GM23338 (cell line): ENCODE data around the gene NTRK3. TPM values are rescaled to one million over a fixed set of nuclear protein-coding genes. Genes with fewer than 3 reads are reported as not detected.

Experiments
- ATAC-seq: fragments of 200-7000 bp; cut with Tn5 transposase; 3 replicates; pipeline ENCODE4 v1.9.1; 2020
- DNase-seq: peaks from one replicate; pipeline ENCODE4 v3.0.0-alpha.2; 2015; ENCODE audit warnings: low spot score
- H2AFZ ChIP-seq: fragments of 200-600 bp; sonication (generic); 2 replicates; pipeline ENCODE4 v1.8.0; 2016; ENCODE audit warnings: antibody characterized with exemption, mild to moderate bottlenecking, moderate library complexity
- H3F3A ChIP-seq: fragments of 200-600 bp; sonication (generic); replicated peaks from 2 replicates; pipeline ENCODE4 v1.8.0; 2017; ENCODE audit warnings: antibody characterized with exemption, mixed run types, low read depth
- H3K27ac ChIP-seq: fragments of 200-600 bp; sonication (generic); 2 replicates; pipeline ENCODE4 v1.6.1; 2016; ENCODE audit warnings: low read depth
- H3K27me3 ChIP-seq: fragments of 200-600 bp; sonication (generic); 2 replicates; pipeline ENCODE4 v1.8.0; 2016; ENCODE audit warnings: mild to moderate bottlenecking, mixed run types, moderate library complexity; ENCODE audit not compliant: insufficient read depth
- H3K36me3 ChIP-seq: fragments of 200-600 bp; sonication (generic); 2 replicates; pipeline ENCODE4 v1.8.0; 2016; ENCODE audit warnings: mild to moderate bottlenecking; ENCODE audit not compliant: insufficient read depth
- H3K4me1 ChIP-seq: fragments of 200-600 bp; sonication (generic); 2 replicates; pipeline ENCODE4 v1.8.0; 2016; ENCODE audit warnings: mild to moderate bottlenecking, moderate library complexity; ENCODE audit not compliant: insufficient read depth
- H3K4me2 ChIP-seq: fragments of 200-600 bp; sonication (generic); 2 replicates; pipeline ENCODE4 v1.7.1; 2017; ENCODE audit warnings: mixed run types
- H3K4me3 ChIP-seq: fragments of 200-600 bp; sonication (generic); 2 replicates; pipeline ENCODE4 v1.6.1; 2016; ENCODE audit warnings: mixed run types
- H3K79me2 ChIP-seq: fragments of 200-600 bp; sonication (generic); replicated peaks from 2 replicates; pipeline ENCODE4 v1.8.0; 2017; ENCODE audit warnings: mild to moderate bottlenecking; ENCODE audit not compliant: insufficient read depth
- H3K9me2 ChIP-seq: fragments of 200-600 bp; sonication (generic); 2 replicates; pipeline ENCODE4 v1.8.0; 2017; ENCODE audit not compliant: insufficient read depth
- H4K20me1 ChIP-seq: fragments of 200-600 bp; sonication (generic); replicated peaks from 2 replicates; pipeline ENCODE4 v1.8.0; 2017; ENCODE audit warnings: mild to moderate bottlenecking; ENCODE audit not compliant: insufficient read depth
- H3K27ac Mint-ChIP-seq: 2 replicates; pipeline ENCODE4 v1.8.0; 2020; ENCODE audit warnings: inconsistent platforms, mild to moderate bottlenecking, moderate library complexity, mixed read lengths
- H3K27me3 Mint-ChIP-seq: 3 replicates; pipeline ENCODE4 v1.8.0; 2022; ENCODE audit warnings: low read depth, mild to moderate bottlenecking, moderate library complexity, mixed read lengths, inconsistent platforms; ENCODE audit not compliant: insufficient read depth, poor library complexity
- H3K36me3 Mint-ChIP-seq: 3 replicates; pipeline ENCODE4 v1.8.0; 2021; ENCODE audit warnings: low read depth, mild to moderate bottlenecking, inconsistent platforms, moderate library complexity, mixed read lengths
- H3K4me1 Mint-ChIP-seq: 3 replicates; pipeline ENCODE4 v1.8.0; 2020; ENCODE audit warnings: mild to moderate bottlenecking, inconsistent platforms, mixed read lengths
- H3K4me3 Mint-ChIP-seq: 3 replicates; pipeline ENCODE4 v1.8.0; 2021; ENCODE audit warnings: moderate library complexity, mild to moderate bottlenecking, inconsistent platforms, mixed read lengths
- H3K9me3 Mint-ChIP-seq: 3 replicates; pipeline ENCODE4 v1.8.0; 2020; ENCODE audit warnings: moderate library complexity, mild to moderate bottlenecking, inconsistent platforms, mixed read lengths
- CREB1 ChIP-seq: fragments of 250-450 bp; sonication (Bioruptor Pico); IDR thresholded peaks from 2 replicates; pipeline ENCODE4 v1.5.0; 2020; ENCODE audit warnings: low read depth, mild to moderate bottlenecking, moderate library complexity
- EZH2 ChIP-seq: fragments of 200-600 bp; sonication (generic); IDR thresholded peaks from one replicate; pipeline ENCODE4 v1.8.0; 2017; ENCODE audit warnings: antibody characterized with exemption, mild to moderate bottlenecking, low read depth; ENCODE audit not compliant: unreplicated experiment
- EZH2phosphoT487 ChIP-seq: fragments of 200-600 bp; sonication (generic); IDR thresholded peaks from one replicate; pipeline ENCODE4 v1.8.1; 2018; ENCODE audit warnings: antibody characterized with exemption; ENCODE audit not compliant: unreplicated experiment
- NANOG ChIP-seq: IDR thresholded peaks from 2 replicates; pipeline ENCODE4 v1.6.1; 2016; ENCODE audit warnings: antibody characterized with exemption, borderline replicate concordance
- STAT1 ChIP-seq: IDR thresholded peaks from one replicate; pipeline ENCODE4 v1.6.1; 2016; ENCODE audit warnings: antibody characterized with exemption; ENCODE audit not compliant: unreplicated experiment
- ZNF114 ChIP-seq: fragments of 250-450 bp; sonication (Bioruptor Pico); IDR thresholded peaks from 2 replicates; pipeline ENCODE4 v1.5.0; 2020; ENCODE audit warnings: mild to moderate bottlenecking, moderate library complexity
- ZNF462 ChIP-seq: fragments of 250-450 bp; sonication (Bioruptor Pico); IDR thresholded peaks from 2 replicates; pipeline ENCODE4 v1.5.0; 2020; ENCODE audit warnings: mild to moderate bottlenecking, moderate library complexity
- polyA plus RNA-seq: library from polyadenylated mRNA; unstranded; fragments of >200 nt; fragmentation: Nextera tagmentation; extraction: Ambion mirVana; gene quantifications from 2 replicates; pipeline ENCODE4 v1.2.1, GENCODE V29; 2016
- total RNA-seq: library from RNA; depleted of rRNA; stranded (reverse); fragments of >200 nt; shearing (Covaris generic); gene quantifications from 2 replicates; pipeline ENCODE4 v1.2.3, GENCODE V29; 2014
- TF ChIP-seq, protein P1 (sequence below): IDR thresholded peaks from one replicate; pipeline ENCODE4 v1.6.1; 2018; ENCODE audit warnings: antibody characterized with exemption; ENCODE audit not compliant: unreplicated experiment

The NTRK3 gene
- total and polyA plus RNA-seq, 2 experiments from 2014 or later = 3.1 to 5.3 TPM

GRCh38 chr15:87971076-87971475 lies 285.5 kb downstream of the NTRK3 start (continued):
- TF ChIP-seq, protein P1, sequence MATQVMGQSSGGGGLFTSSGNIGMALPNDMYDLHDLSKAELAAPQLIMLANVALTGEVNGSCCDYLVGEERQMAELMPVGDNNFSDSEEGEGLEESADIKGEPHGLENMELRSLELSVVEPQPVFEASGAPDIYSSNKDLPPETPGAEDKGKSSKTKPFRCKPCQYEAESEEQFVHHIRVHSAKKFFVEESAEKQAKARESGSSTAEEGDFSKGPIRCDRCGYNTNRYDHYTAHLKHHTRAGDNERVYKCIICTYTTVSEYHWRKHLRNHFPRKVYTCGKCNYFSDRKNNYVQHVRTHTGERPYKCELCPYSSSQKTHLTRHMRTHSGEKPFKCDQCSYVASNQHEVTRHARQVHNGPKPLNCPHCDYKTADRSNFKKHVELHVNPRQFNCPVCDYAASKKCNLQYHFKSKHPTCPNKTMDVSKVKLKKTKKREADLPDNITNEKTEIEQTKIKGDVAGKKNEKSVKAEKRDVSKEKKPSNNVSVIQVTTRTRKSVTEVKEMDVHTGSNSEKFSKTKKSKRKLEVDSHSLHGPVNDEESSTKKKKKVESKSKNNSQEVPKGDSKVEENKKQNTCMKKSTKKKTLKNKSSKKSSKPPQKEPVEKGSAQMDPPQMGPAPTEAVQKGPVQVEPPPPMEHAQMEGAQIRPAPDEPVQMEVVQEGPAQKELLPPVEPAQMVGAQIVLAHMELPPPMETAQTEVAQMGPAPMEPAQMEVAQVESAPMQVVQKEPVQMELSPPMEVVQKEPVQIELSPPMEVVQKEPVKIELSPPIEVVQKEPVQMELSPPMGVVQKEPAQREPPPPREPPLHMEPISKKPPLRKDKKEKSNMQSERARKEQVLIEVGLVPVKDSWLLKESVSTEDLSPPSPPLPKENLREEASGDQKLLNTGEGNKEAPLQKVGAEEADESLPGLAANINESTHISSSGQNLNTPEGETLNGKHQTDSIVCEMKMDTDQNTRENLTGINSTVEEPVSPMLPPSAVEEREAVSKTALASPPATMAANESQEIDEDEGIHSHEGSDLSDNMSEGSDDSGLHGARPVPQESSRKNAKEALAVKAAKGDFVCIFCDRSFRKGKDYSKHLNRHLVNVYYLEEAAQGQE = no peak
- no peak for TF ChIP-seq EZH2

DNA sequence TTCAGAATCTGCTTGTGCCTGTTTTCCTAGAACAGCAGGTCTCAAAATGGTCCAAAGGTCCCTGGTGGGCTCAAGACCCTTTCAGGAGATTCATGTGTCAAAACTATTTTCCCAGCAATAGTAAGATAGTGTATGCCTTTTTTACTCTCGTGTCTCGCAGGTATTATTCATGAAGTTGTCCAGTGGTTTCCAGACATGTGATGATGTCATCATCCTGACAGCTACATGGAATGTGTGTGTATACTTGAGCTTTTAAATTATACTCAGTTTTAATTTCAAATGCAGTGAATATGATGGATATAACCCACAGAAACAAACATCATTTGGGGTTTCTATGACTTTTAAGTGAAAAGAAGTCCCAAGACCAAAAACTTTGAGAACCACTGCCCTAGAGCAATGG lies 288.6 kb downstream of the NTRK3 start:
- Histone ChIP-seq H3K36me3 (no peaks in the 10 kb centered on the region), H3K4me1 (no peaks in the 10 kb centered on the region), H3K4me3 (no peak overlapping the region), H2AFZ (no peak overlapping the region), H4K20me1 (no peaks in the 10 kb centered on the region), H3F3A (no peaks in the 10 kb centered on the region), H3K79me2 (no peaks in the 10 kb centered on the region), H3K27ac (no peak overlapping the region), H3K9me2 (0 out of 2 replicates have a peak, but pooled peaks cover 9% of the 10 kb centered on the region), H3K27me3 (no peaks in the 10 kb centered on the region), H3K4me2 (no peak overlapping the region)
- no peaks in the 10 kb centered on the region for H3K36me3 Mint-ChIP-seq
- no peak overlapping the region for H3K4me3 Mint-ChIP-seq
- peaks cover 2% of the 10 kb centered on the region for H3K27me3 Mint-ChIP-seq
- H3K9me3 Mint-ChIP-seq = no peaks in the 10 kb centered on the region
- no peak overlapping the region for H3K27ac Mint-ChIP-seq
- TF ChIP-seq CREB1 = no peak
- H3K4me1 Mint-ChIP-seq = no peaks in the 10 kb centered on the region
- DNase-seq = no peak
- no peak for ATAC-seq

DNA sequence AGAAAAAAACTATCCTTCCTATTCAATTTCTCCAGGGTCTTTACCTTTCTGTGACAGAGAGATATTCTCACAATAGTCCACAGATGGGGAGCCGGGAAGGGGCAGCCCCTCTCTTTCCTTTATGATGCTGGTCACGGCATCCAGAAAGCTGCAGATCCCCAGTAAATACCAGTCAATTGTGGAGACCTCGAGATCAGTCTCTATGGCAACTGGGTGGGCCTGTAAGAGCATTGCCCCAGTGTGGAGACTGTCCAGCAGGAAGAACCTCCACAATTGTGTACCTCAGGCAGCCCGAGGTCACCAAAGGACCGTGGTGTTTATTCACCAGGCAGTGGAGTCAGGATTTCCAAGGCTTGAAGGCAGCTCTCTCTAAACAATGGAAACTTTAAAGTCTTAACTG lies 291.2 kb downstream of the NTRK3 start:
- H3K4me2 ChIP-seq = no peak overlapping the region
- no peaks in the 10 kb centered on the region for H4K20me1 ChIP-seq
- no peaks in the 10 kb centered on the region for H3K36me3 ChIP-seq
- no peaks in the 10 kb centered on the region for H3K36me3 Mint-ChIP-seq
- ATAC-seq (no peak), DNase-seq (no peak)
- no peak overlapping the region for H3K27ac Mint-ChIP-seq
- H3F3A ChIP-seq = no peaks in the 10 kb centered on the region
- peaks cover 3% of the 10 kb centered on the region for H3K27me3 Mint-ChIP-seq
- H3K4me1 Mint-ChIP-seq = no peaks in the 10 kb centered on the region
- TF ChIP-seq ZNF114 (no peak), STAT1 (no peak), ZNF462 (CRISPR knock-in tag) (no peak), NANOG (no peak), EZH2phosphoT487 (no peak)
- no peak overlapping the region for H3K4me3 ChIP-seq
- H3K79me2 ChIP-seq = no peaks in the 10 kb centered on the region
- no peaks in the 10 kb centered on the region for H3K27me3 ChIP-seq
- H3K9me2 ChIP-seq = no peaks in the 10 kb centered on the region
- no peak overlapping the region for H2AFZ ChIP-seq
- no peaks in the 10 kb centered on the region for H3K4me1 ChIP-seq
- no peaks in the 10 kb centered on the region for H3K9me3 Mint-ChIP-seq
- no peak overlapping the region for H3K27ac ChIP-seq
- H3K4me3 Mint-ChIP-seq = no peak overlapping the region
